Peyer's patch (tissue), 4 donors: ENCODE data around the gene ZFP92.

Source experiments
- POLR2A ChIP-seq, 2 donors: fragments of 450-650 bp; IDR thresholded peaks; one replicate each; pipeline ENCODE4 v1.5.1; 2017; ENCODE audit warnings: antibody characterized with exemption in 2 of 2, mild to moderate bottlenecking in 2 of 2, moderate library complexity in 2 of 2
- TF ChIP-seq, protein P1 (sequence below), 6 experiments: fragments of 450-650 bp in 4 of 6; fragments of 200-600 bp in 2 of 6; sonication (generic) in 1 of 6; IDR thresholded peaks; one replicate each; pipeline ENCODE4 v1.5.1; 2017 to 2019; ENCODE audit warnings: antibody characterized with exemption in 6 of 6, mild to moderate bottlenecking in 3 of 6, moderate library complexity in 1 of 6

DNA sequence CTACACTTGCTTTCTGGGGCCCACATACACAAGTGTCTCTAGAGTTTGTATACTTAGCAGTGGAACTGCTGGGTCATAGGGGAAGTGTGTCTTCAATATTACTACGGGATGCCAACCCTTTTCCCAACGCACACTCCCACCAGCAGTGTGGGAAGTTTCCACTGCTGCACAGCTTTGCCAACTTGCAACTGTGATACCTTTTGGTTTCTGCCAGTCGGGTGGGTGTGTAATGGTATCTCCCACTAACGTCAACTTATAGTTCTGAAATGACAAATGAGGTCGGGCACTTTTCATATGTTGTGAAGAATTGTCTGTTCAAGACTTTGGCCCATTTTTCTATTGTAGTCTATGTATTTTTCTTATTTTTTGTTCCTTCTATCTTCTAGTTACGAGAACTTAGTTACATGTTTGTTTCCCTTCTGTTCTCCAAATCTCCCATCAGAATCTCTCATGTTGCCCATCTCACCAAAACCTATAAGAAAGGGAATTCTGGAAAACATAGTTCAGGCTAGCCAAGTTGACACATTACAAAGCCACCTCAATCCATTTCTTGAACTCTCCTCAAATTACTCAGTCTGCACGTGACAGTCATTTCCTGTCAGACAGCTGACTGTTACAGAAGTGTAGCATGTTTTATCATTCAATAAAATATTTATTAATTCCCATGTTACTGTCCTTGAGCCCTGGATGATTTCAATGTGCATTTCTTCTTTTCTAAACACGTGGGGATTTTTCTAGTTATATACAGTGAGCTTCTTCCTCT lies 40.8 kb upstream of the ZFP92 start:
- TF ChIP-seq, protein P1, sequence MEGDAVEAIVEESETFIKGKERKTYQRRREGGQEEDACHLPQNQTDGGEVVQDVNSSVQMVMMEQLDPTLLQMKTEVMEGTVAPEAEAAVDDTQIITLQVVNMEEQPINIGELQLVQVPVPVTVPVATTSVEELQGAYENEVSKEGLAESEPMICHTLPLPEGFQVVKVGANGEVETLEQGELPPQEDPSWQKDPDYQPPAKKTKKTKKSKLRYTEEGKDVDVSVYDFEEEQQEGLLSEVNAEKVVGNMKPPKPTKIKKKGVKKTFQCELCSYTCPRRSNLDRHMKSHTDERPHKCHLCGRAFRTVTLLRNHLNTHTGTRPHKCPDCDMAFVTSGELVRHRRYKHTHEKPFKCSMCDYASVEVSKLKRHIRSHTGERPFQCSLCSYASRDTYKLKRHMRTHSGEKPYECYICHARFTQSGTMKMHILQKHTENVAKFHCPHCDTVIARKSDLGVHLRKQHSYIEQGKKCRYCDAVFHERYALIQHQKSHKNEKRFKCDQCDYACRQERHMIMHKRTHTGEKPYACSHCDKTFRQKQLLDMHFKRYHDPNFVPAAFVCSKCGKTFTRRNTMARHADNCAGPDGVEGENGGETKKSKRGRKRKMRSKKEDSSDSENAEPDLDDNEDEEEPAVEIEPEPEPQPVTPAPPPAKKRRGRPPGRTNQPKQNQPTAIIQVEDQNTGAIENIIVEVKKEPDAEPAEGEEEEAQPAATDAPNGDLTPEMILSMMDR (IDR thresholded peaks at IDR 0.05): no peak
- no peak for TF ChIP-seq POLR2A (IDR thresholded peaks at IDR 0.05)
